ENCODE measurements around the gene EMC6.

DNA sequence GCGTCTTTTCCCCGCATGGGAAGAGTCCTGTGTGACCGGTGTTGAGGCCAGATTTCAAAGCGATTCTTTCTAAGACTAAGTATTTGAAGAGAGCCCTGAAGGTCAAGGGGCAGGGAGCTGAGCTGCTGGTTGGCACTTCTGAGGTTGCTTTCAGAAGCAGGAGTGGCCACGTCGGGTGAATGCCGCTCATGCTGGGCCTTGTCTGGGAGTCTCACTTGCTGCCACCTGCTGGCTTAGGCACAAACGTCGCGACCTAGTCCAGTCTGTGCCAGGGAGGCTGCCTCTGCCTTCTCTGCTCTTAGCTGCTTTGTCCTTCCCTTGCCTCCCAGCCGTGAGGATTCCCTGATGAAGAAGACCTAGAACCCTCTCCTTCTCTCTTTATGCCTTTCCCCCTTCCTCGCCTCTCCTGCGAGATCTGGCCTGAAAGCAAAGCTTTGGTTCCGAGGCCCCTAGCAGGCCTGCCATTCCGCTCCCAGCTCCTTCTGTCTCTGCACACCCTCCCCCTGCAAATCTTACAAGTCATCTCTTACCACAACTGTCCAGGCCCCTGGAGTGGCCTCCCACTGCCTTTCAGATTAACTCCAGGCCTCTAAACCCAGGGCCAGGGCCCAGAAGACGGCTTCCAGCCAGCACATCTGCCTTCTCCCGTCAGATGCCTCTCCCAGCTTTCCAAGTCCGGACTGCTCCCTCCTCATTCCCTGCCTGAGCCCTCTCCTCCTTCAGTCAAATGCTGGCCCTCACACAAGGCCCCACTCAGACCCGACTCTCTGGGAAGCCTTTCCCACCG, 20.6 kb upstream of the EMC6 start:
- TF ChIP-seq, protein P1, sequence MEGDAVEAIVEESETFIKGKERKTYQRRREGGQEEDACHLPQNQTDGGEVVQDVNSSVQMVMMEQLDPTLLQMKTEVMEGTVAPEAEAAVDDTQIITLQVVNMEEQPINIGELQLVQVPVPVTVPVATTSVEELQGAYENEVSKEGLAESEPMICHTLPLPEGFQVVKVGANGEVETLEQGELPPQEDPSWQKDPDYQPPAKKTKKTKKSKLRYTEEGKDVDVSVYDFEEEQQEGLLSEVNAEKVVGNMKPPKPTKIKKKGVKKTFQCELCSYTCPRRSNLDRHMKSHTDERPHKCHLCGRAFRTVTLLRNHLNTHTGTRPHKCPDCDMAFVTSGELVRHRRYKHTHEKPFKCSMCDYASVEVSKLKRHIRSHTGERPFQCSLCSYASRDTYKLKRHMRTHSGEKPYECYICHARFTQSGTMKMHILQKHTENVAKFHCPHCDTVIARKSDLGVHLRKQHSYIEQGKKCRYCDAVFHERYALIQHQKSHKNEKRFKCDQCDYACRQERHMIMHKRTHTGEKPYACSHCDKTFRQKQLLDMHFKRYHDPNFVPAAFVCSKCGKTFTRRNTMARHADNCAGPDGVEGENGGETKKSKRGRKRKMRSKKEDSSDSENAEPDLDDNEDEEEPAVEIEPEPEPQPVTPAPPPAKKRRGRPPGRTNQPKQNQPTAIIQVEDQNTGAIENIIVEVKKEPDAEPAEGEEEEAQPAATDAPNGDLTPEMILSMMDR (IDR thresholded peaks at IDR 0.05; ENCODE audit: low read depth, low read length, poor library complexity, severe bottlenecking), result peak; percentile 71
- TF ChIP-seq EZH2phosphoT487 (IDR thresholded peaks at IDR 0.05; ENCODE audit: borderline replicate concordance, low read length), result no peak

Measured in DOHH2 (cell line).